Thoracic aorta (tissue), 2 donors: Measurements from ENCODE around the gene SGCD. TPM values are rescaled to one million over a fixed set of nuclear protein-coding genes. Genes with fewer than 3 reads are reported as not detected.

Experiments
- ATAC-seq: fragments of 150-250 bp; one replicate; pipeline ENCODE4 v1.8.0; 2017; ENCODE audit warnings: low read depth; ENCODE audit not compliant: insufficient number of reproducible peaks, low FRiP score
- DNase-seq: peaks from one replicate; pipeline ENCODE4 v3.0.0-alpha.2; 2020; ENCODE audit warnings: low spot score
- H3K27ac ChIP-seq, 2 donors: fragments of 200-600 bp; sonication (generic); 1 replicate in 1 of 2; 2 replicates in 1 of 2; pipeline ENCODE4 v1.5.1; 2016; ENCODE audit warnings: mild to moderate bottlenecking in 2 of 2, moderate library complexity in 2 of 2
- H3K27me3 ChIP-seq: fragments of 200-600 bp; sonication (generic); replicated peaks from 2 replicates; pipeline ENCODE4 v1.6.0; 2016; ENCODE audit warnings: mild to moderate bottlenecking; ENCODE audit not compliant: insufficient read depth
- H3K36me3 ChIP-seq: fragments of 200-600 bp; sonication (generic); one replicate; pipeline ENCODE4 v1.5.1; 2016
- H3K4me1 ChIP-seq, 2 donors: fragments of 200-600 bp; sonication (generic); 1 replicate in 1 of 2; 2 replicates in 1 of 2; pipeline versions ENCODE4 v1.5.1 to v1.6.0; 2016; ENCODE audit warnings: low read depth in 2 of 2, mild to moderate bottlenecking in 1 of 2; ENCODE audit not compliant: control insufficient read depth in 1 of 2
- H3K4me3 ChIP-seq: fragments of 200-600 bp; sonication (generic); 2 replicates; pipeline ENCODE4 v1.5.1; 2016; ENCODE audit warnings: mild to moderate bottlenecking
- H3K9me3 ChIP-seq: fragments of 200-600 bp; sonication (generic); 2 replicates; pipeline ENCODE4 v1.5.1; 2016
- CTCF ChIP-seq: fragments of 200-600 bp; sonication (generic); IDR thresholded peaks from one replicate; pipeline ENCODE4 v1.5.1; 2019; ENCODE audit warnings: antibody characterized with exemption
- total RNA-seq, 2 donors: library from RNA; depleted of rRNA; stranded (reverse); fragments of >200 nt; gene quantifications; one replicate each; pipeline versions ENCODE4 v1.1.0 to v1.2.3, GENCODE V29; 2016

SGCD gene
- total RNA-seq, 2 donors from 2014 or later: 20.4 to 40.3 TPM

- Histone ChIP-seq H3K4me3 (no peak overlapping the region), H3K36me3 (no peaks in the 10 kb centered on the region), H3K9me3 (no peaks in the 10 kb centered on the region), H3K27ac (no peak overlapping the region), H3K27me3 (no peaks in the 10 kb centered on the region), H3K4me1 (no peaks in the 10 kb centered on the region)
- TF ChIP-seq CTCF: no peak
- DNase-seq: no peak
- no peak for ATAC-seq
Measured at GRCh38 chr5:156755421-156756087, 428.6 kb downstream of the SGCD start.

- Histone ChIP-seq H3K9me3 (no peaks in the 10 kb centered on the region), H3K36me3 (no peaks in the 10 kb centered on the region), H3K4me1 (no peaks in the 10 kb centered on the region), H3K27ac (no peak overlapping the region), H3K27me3 (no peaks in the 10 kb centered on the region), H3K4me3 (no peak overlapping the region)
- TF ChIP-seq CTCF: no peak
- DNase-seq: no peak
- ATAC-seq: no peak
Measured at GRCh38 chr5:156758011-156758791, 431.2 kb downstream of the SGCD start.

GRCh38 chr5:156759156-156759555 lies 432.2 kb downstream of the SGCD start:
- Histone ChIP-seq H3K27me3 (no peaks in the 10 kb centered on the region), H3K9me3 (no peaks in the 10 kb centered on the region), H3K27ac (no peak overlapping the region), H3K4me3 (no peak overlapping the region), H3K4me1 (no peaks in the 10 kb centered on the region), H3K36me3 (no peaks in the 10 kb centered on the region)
- DNase-seq (no peak), ATAC-seq (no peak)
- no peak for TF ChIP-seq CTCF

GRCh38 chr5:156762771-156763170 lies 435.8 kb downstream of the SGCD start:
- Histone ChIP-seq H3K36me3 (no peaks in the 10 kb centered on the region), H3K4me1 (no peaks in the 10 kb centered on the region), H3K27me3 (no peaks in the 10 kb centered on the region), H3K27ac (no peak overlapping the region), H3K4me3 (no peak overlapping the region), H3K9me3 (no peaks in the 10 kb centered on the region)
- no peak for TF ChIP-seq CTCF
- no peak for ATAC-seq
- no peak for DNase-seq

GRCh38 chr5:156764176-156764971 lies 437.4 kb downstream of the SGCD start:
- no peak overlapping the region for H3K27ac ChIP-seq
- ATAC-seq (no peak), DNase-seq (no peak)
- no peaks in the 10 kb centered on the region for H3K36me3 ChIP-seq
- no peaks in the 10 kb centered on the region for H3K27me3 ChIP-seq
- no peaks in the 10 kb centered on the region for H3K9me3 ChIP-seq
- no peak overlapping the region for H3K4me3 ChIP-seq
- TF ChIP-seq CTCF: no peak
- H3K4me1 ChIP-seq: no peaks in the 10 kb centered on the region
